ENCODE data around the gene ANKS1B.

ANKS1B gene

GRCh38 chr12:98817742-98818141 lies 1167.0 kb downstream of the ANKS1B start:
- DNase-seq (ENCODE audit: low spot score in 2 of 2) (no peak), ATAC-seq (ENCODE audit: low read depth) (no peak)
- Mint-ChIP-seq H3K36me3 (no peaks in the 10 kb centered on the region), H3K27me3 (peaks cover 13% of the 10 kb centered on the region), H3K9me3 (no peaks in the 10 kb centered on the region), H3K4me1 (no peaks in the 10 kb centered on the region), H3K4me3 (no peak overlapping the region), H3K27ac (no peak overlapping the region)

- H3K27ac Mint-ChIP-seq: no peak overlapping the region
- no peak overlapping the region for H3K4me3 Mint-ChIP-seq
- no peaks in the 10 kb centered on the region for H3K4me1 Mint-ChIP-seq
- ATAC-seq (ENCODE audit: low read depth) (no peak), DNase-seq (ENCODE audit: low spot score in 2 of 2) (no peak)
- no peaks in the 10 kb centered on the region for H3K36me3 Mint-ChIP-seq
- no peaks in the 10 kb centered on the region for H3K9me3 Mint-ChIP-seq
- peaks cover 13% of the 10 kb centered on the region for H3K27me3 Mint-ChIP-seq
Observed at GRCh38 chr12:98816720-98817119, 1168.0 kb downstream of the ANKS1B start.

- Mint-ChIP-seq H3K36me3 (no peaks in the 10 kb centered on the region), H3K4me1 (no peaks in the 10 kb centered on the region), H3K9me3 (no peaks in the 10 kb centered on the region), H3K4me3 (no peak overlapping the region), H3K27me3 (peaks cover 12% of the 10 kb centered on the region), H3K27ac (no peak overlapping the region)
- ATAC-seq (ENCODE audit: low read depth): no peak
- no peak for DNase-seq (ENCODE audit: low spot score in 2 of 2)
Observed at GRCh38 chr12:98814254-98814653, 1170.5 kb downstream of the ANKS1B start.

- DNase-seq (ENCODE audit: low spot score in 2 of 2): no peak
- no peak overlapping the region for H3K27ac Mint-ChIP-seq
- no peak for ATAC-seq (ENCODE audit: low read depth)
Observed at GRCh38 chr12:98812225-98812624, 1172.5 kb downstream of the ANKS1B start.

GRCh38 chr12:98808243-98808875 lies 1176.4 kb downstream of the ANKS1B start:
- no peaks in the 10 kb centered on the region for H3K9me3 Mint-ChIP-seq
- H3K27me3 Mint-ChIP-seq: peaks cover under 1% of the 10 kb centered on the region
- H3K4me3 Mint-ChIP-seq: no peak overlapping the region
- H3K4me1 Mint-ChIP-seq: no peaks in the 10 kb centered on the region
- no peaks in the 10 kb centered on the region for H3K36me3 Mint-ChIP-seq
- no peak for DNase-seq (ENCODE audit: low spot score in 2 of 2)
- no peak overlapping the region for H3K27ac Mint-ChIP-seq
- ATAC-seq (ENCODE audit: low read depth): no peak

More at GRCh38 chr12:98812225-98812624, 1172.5 kb downstream of the ANKS1B start:
- Mint-ChIP-seq H3K9me3 (no peaks in the 10 kb centered on the region), H3K27me3 (peaks cover 8% of the 10 kb centered on the region), H3K4me1 (no peaks in the 10 kb centered on the region), H3K36me3 (no peaks in the 10 kb centered on the region), H3K4me3 (no peak overlapping the region)

- Mint-ChIP-seq H3K27ac (no peak overlapping the region), H3K27me3 (peaks cover 3% of the 10 kb centered on the region), H3K4me3 (no peak overlapping the region), H3K9me3 (no peaks in the 10 kb centered on the region), H3K36me3 (no peaks in the 10 kb centered on the region), H3K4me1 (no peaks in the 10 kb centered on the region)
- DNase-seq (ENCODE audit: low spot score in 2 of 2): no peak
- no peak for ATAC-seq (ENCODE audit: low read depth)
Observed at GRCh38 chr12:98807187-98807586, 1177.5 kb downstream of the ANKS1B start.

GRCh38 chr12:98803468-98804209 lies 1181.1 kb downstream of the ANKS1B start:
- no peak for ATAC-seq (ENCODE audit: low read depth)
- no peaks in the 10 kb centered on the region for H3K9me3 Mint-ChIP-seq
- no peak overlapping the region for H3K4me3 Mint-ChIP-seq

GRCh38 chr12:98799822-98800221 lies 1184.9 kb downstream of the ANKS1B start:
- no peaks in the 10 kb centered on the region for H3K36me3 Mint-ChIP-seq
- H3K4me1 Mint-ChIP-seq: no peaks in the 10 kb centered on the region
- peaks cover 3% of the 10 kb centered on the region for H3K27me3 Mint-ChIP-seq
- DNase-seq (ENCODE audit: low spot score in 2 of 2) (no peak), ATAC-seq (ENCODE audit: low read depth) (no peak)
- H3K4me3 Mint-ChIP-seq: no peak overlapping the region
- H3K9me3 Mint-ChIP-seq: no peaks in the 10 kb centered on the region
- no peak overlapping the region for H3K27ac Mint-ChIP-seq

More at GRCh38 chr12:98803468-98804209, 1181.1 kb downstream of the ANKS1B start:
- Mint-ChIP-seq H3K4me1 (no peaks in the 10 kb centered on the region), H3K27me3 (peaks cover 3% of the 10 kb centered on the region), H3K36me3 (no peaks in the 10 kb centered on the region), H3K27ac (no peak overlapping the region)
- no peak for DNase-seq (ENCODE audit: low spot score in 2 of 2)

GRCh38 chr12:98799146-98799810 lies 1185.5 kb downstream of the ANKS1B start:
- Mint-ChIP-seq H3K9me3 (no peaks in the 10 kb centered on the region), H3K27me3 (peaks cover 4% of the 10 kb centered on the region), H3K36me3 (no peaks in the 10 kb centered on the region), H3K4me1 (no peaks in the 10 kb centered on the region), H3K27ac (no peak overlapping the region), H3K4me3 (no peak overlapping the region)
- DNase-seq (ENCODE audit: low spot score in 2 of 2) (no peak), ATAC-seq (ENCODE audit: low read depth) (no peak)

GRCh38 chr12:98797200-98797599 lies 1187.5 kb downstream of the ANKS1B start:
- no peaks in the 10 kb centered on the region for H3K36me3 Mint-ChIP-seq
- no peaks in the 10 kb centered on the region for H3K9me3 Mint-ChIP-seq
- ATAC-seq (ENCODE audit: low read depth): no peak

GRCh38 chr12:98796745-98797144 lies 1188.0 kb downstream of the ANKS1B start:
- ATAC-seq (ENCODE audit: low read depth): no peak
- no peak overlapping the region for H3K27ac Mint-ChIP-seq

More at GRCh38 chr12:98797200-98797599, 1187.5 kb downstream of the ANKS1B start:
- Mint-ChIP-seq H3K4me1 (no peaks in the 10 kb centered on the region), H3K27me3 (peaks cover 3% of the 10 kb centered on the region), H3K4me3 (no peak overlapping the region), H3K27ac (no peak overlapping the region)
- no peak for DNase-seq (ENCODE audit: low spot score in 2 of 2)

GRCh38 chr12:98793121-98793520 lies 1191.6 kb downstream of the ANKS1B start:
- Mint-ChIP-seq H3K9me3 (no peaks in the 10 kb centered on the region), H3K27ac (no peak overlapping the region), H3K4me3 (no peak overlapping the region), H3K36me3 (no peaks in the 10 kb centered on the region), H3K4me1 (no peaks in the 10 kb centered on the region), H3K27me3 (peaks cover 3% of the 10 kb centered on the region)
- no peak for ATAC-seq (ENCODE audit: low read depth)
- no peak for DNase-seq (ENCODE audit: low spot score in 2 of 2)

More at GRCh38 chr12:98796745-98797144, 1188.0 kb downstream of the ANKS1B start:
- H3K36me3 Mint-ChIP-seq: no peaks in the 10 kb centered on the region
- peaks cover 3% of the 10 kb centered on the region for H3K27me3 Mint-ChIP-seq
- DNase-seq (ENCODE audit: low spot score in 2 of 2): no peak
- H3K4me1 Mint-ChIP-seq: no peaks in the 10 kb centered on the region
- H3K9me3 Mint-ChIP-seq: no peaks in the 10 kb centered on the region
- H3K4me3 Mint-ChIP-seq: no peak overlapping the region

GRCh38 chr12:98791406-98791805 lies 1193.3 kb downstream of the ANKS1B start:
- DNase-seq (ENCODE audit: low spot score in 2 of 2) (no peak), ATAC-seq (ENCODE audit: low read depth) (no peak)
- no peaks in the 10 kb centered on the region for H3K4me1 Mint-ChIP-seq
- H3K4me3 Mint-ChIP-seq: no peak overlapping the region
- no peaks in the 10 kb centered on the region for H3K9me3 Mint-ChIP-seq
- H3K36me3 Mint-ChIP-seq: no peaks in the 10 kb centered on the region
- peaks cover 6% of the 10 kb centered on the region for H3K27me3 Mint-ChIP-seq
- no peak overlapping the region for H3K27ac Mint-ChIP-seq

GRCh38 chr12:98788396-98788795 lies 1196.3 kb downstream of the ANKS1B start:
- peaks cover 13% of the 10 kb centered on the region for H3K27me3 Mint-ChIP-seq
- no peaks in the 10 kb centered on the region for H3K9me3 Mint-ChIP-seq
- no peaks in the 10 kb centered on the region for H3K4me1 Mint-ChIP-seq
- no peak for DNase-seq (ENCODE audit: low spot score in 2 of 2)
- no peak overlapping the region for H3K27ac Mint-ChIP-seq
- no peaks in the 10 kb centered on the region for H3K36me3 Mint-ChIP-seq
- no peak overlapping the region for H3K4me3 Mint-ChIP-seq
- ATAC-seq (ENCODE audit: low read depth): no peak

Data from memory B cell (primary cell).